T-helper 2 cell treated with Interferon-gamma antibody and Interleukin-4, amounts not matched to agents 5 μg/mL and 100 μg/mL, for 36 hours (primary cell): Measurements from ENCODE around the gene GABARAPL1.

ENCODE experiments used
- DNase-seq: peaks from one replicate; pipeline ENCODE4 v3.0.0; 2021; ENCODE audit warnings: low spot score
- H3K27ac Mint-ChIP-seq: one replicate; pipeline ENCODE4 v1.8.0; 2021; ENCODE audit warnings: mild to moderate bottlenecking, mixed read lengths
- H3K27me3 Mint-ChIP-seq: one replicate; pipeline ENCODE4 v1.8.0; 2021; ENCODE audit warnings: low read depth, mixed read lengths
- H3K36me3 Mint-ChIP-seq: one replicate; pipeline ENCODE4 v1.8.0; 2021; ENCODE audit warnings: low read depth, mixed read lengths
- H3K4me1 Mint-ChIP-seq: one replicate; pipeline ENCODE4 v1.8.0; 2021; ENCODE audit warnings: low read depth, mixed read lengths
- H3K4me3 Mint-ChIP-seq: one replicate; pipeline ENCODE4 v1.8.0; 2022; ENCODE audit warnings: mild to moderate bottlenecking, moderate library complexity, mixed read lengths
- H3K9me3 Mint-ChIP-seq: one replicate; pipeline ENCODE4 v1.8.0; 2021; ENCODE audit warnings: mixed read lengths

The GABARAPL1 gene

DNA sequence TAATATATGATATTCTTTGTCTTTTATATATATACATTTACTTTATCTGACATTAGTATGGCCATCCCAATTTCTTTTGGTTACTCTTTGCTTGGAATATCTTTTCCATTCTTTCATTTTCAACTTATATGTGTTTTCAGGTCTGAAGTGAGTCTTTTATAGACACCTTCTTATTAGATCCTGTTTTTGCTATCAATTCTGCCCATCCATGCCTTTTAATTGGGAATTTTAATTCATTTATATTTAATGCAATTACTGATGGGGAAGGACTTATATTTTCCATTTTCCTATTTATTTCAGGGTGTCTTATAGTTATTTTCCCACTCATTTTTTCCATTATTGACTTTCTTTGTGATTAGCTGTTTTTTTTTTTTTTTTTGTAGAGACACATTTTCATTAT is 43.4 kb downstream of the GABARAPL1 start:
- Mint-ChIP-seq H3K27ac (no peak overlapping the region), H3K4me1 (no peaks in the 10 kb centered on the region), H3K4me3 (no peak overlapping the region), H3K27me3 (peaks cover 12% of the 10 kb centered on the region), H3K36me3 (no peaks in the 10 kb centered on the region), H3K9me3 (peaks cover 18% of the 10 kb centered on the region)
- DNase-seq: no peak

DNA sequence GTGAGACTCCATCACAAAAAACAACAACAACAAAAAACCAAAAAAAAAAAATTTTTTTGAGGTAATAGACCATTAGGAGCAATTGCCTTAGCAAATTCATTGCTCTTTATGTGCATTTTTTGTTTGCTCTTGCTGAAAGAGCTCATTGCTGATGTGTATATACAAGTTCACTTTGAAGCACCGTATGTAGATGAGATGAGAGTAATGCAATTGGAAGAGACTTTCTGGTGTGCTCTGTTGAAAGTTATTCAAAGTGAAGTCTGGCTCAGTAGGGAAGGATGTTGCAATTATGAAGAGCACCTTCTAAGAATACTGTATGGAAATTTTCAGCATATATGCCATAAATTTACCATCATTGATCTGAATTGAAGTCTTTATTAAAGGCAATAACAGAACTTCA is 48.2 kb downstream of the GABARAPL1 start:
- peaks cover 16% of the 10 kb centered on the region for H3K27me3 Mint-ChIP-seq
- no peak overlapping the region for H3K4me3 Mint-ChIP-seq
- H3K4me1 Mint-ChIP-seq: no peaks in the 10 kb centered on the region
- peaks cover 12% of the 10 kb centered on the region for H3K9me3 Mint-ChIP-seq
- DNase-seq: no peak
- no peaks in the 10 kb centered on the region for H3K36me3 Mint-ChIP-seq
- no peak overlapping the region for H3K27ac Mint-ChIP-seq

DNA sequence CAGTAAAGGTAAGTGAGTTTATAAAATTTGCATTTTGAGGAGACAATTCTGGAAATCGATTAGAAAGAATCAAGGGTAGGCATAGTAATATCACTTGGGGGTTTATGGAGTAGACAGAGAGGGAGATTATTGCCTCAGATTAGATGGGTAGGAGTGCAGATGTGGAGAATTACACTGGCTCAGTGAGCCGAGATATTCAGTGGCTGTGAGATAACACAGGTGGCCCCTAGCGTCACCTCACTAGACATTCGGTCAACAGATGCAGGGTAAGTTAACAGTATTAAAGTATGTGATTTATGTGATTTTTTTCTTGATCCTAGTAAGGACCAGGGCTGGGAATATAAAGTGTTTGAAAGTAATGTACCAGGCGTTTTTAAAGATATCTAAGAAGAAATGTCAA is 55.4 kb downstream of the GABARAPL1 start:
- Mint-ChIP-seq H3K27ac (no peak overlapping the region), H3K4me3 (no peak overlapping the region), H3K9me3 (no peaks in the 10 kb centered on the region), H3K27me3 (peaks cover 13% of the 10 kb centered on the region), H3K36me3 (no peaks in the 10 kb centered on the region), H3K4me1 (no peaks in the 10 kb centered on the region)
- no peak for DNase-seq

DNA sequence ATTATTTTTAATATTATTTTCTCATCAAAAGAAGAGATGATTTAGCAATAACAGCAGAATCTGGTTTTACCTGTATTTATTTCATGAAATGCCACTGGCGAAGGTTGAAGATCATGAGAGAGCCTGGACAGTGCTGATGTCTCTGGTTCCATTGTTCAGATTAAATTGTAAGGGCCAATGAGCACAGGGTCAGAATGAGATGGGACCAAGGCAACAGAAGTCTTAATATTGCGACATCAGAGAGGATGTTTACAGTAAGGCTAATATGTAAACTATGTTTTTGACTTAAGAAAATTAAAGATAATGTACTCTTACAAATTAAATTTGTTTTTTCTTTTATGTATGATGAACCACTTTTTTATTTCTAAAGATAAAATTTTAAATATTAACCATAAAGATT is 59.8 kb downstream of the GABARAPL1 start:
- Mint-ChIP-seq H3K27me3 (peaks cover 20% of the 10 kb centered on the region), H3K9me3 (no peaks in the 10 kb centered on the region), H3K4me1 (no peaks in the 10 kb centered on the region), H3K27ac (no peak overlapping the region), H3K4me3 (no peak overlapping the region), H3K36me3 (no peaks in the 10 kb centered on the region)
- DNase-seq: no peak
